NAMALWA (cell line): ENCODE results near the gene CRYGS.
"Not testable (repeated sequence)": the region's sequence is repeated elsewhere in the genome, so short reads cannot be mapped to it uniquely, and the experiment has no call there.

Experiments
- DNase-seq: peaks from one replicate; pipeline ENCODE4 v3.0.0-alpha.2; 2015; ENCODE audit warnings: low spot score

Gene CRYGS

GRCh38 chr3:186544281-186544680, at the start of gene CRYGS:
TSS of gene CRYGS (minus strand) at chr3:186544380. CDS start at chr3:186544326, 54 bp downstream.
- no peak for DNase-seq

GRCh38 chr3:186593862-186594261, 49.7 kb upstream of the CRYGS start:
- no peak for DNase-seq

- DNase-seq, result no peak
Measured at GRCh38 chr3:186592682-186593081, 48.5 kb upstream of the CRYGS start.

GRCh38 chr3:186590580-186591295, 46.6 kb upstream of the CRYGS start:
- DNase-seq, result no peak

GRCh38 chr3:186589856-186590579, 45.8 kb upstream of the CRYGS start:
- no peak for DNase-seq

- DNase-seq, result peak; percentile 49
Measured at GRCh38 chr3:186589121-186589520, 44.9 kb upstream of the CRYGS start.

GRCh38 chr3:186588632-186589031, 44.5 kb upstream of the CRYGS start:
- no peak for DNase-seq

- DNase-seq, result no peak
Measured at GRCh38 chr3:186587183-186587582, 43.0 kb upstream of the CRYGS start.

GRCh38 chr3:186586245-186586644, 42.1 kb upstream of the CRYGS start:
- DNase-seq, result not testable (repeated sequence)

- no peak for DNase-seq
Measured at GRCh38 chr3:186583831-186584230, 39.7 kb upstream of the CRYGS start.

- no peak for DNase-seq
Measured at GRCh38 chr3:186582541-186582940, 38.4 kb upstream of the CRYGS start.

GRCh38 chr3:186580785-186581184, 36.6 kb upstream of the CRYGS start:
- DNase-seq, result no peak

GRCh38 chr3:186577521-186577920, 33.3 kb upstream of the CRYGS start:
- DNase-seq, result no peak

GRCh38 chr3:186571644-186572013, 27.4 kb upstream of the CRYGS start:
- peak; percentile 47 for DNase-seq

- peak; percentile 22 for DNase-seq
Measured at GRCh38 chr3:186570941-186571643, 26.9 kb upstream of the CRYGS start.

GRCh38 chr3:186570096-186570940, 26.1 kb upstream of the CRYGS start, which contains the start of gene DNAJB11:
TSS of gene DNAJB11 (plus strand) at chr3:186570720. CDS start at chr3:186570898, 178 bp downstream.
- peak; percentile 99 for DNase-seq

- DNase-seq, result no peak
Measured at GRCh38 chr3:186569779-186570095, 25.6 kb upstream of the CRYGS start.

GRCh38 chr3:186569361-186569760, 25.2 kb upstream of the CRYGS start:
- not testable (repeated sequence) for DNase-seq

- peak; percentile 93 for DNase-seq
Measured at GRCh38 chr3:186567072-186567921, 23.1 kb upstream of the CRYGS start, which contains the start of gene TBCCD1. TSS of gene TBCCD1 (minus strand) at chr3:186567339. CDS start at chr3:186564329, 3,010 bp downstream.

GRCh38 chr3:186566772-186567071, 22.5 kb upstream of the CRYGS start:
- peak; percentile 64 for DNase-seq

GRCh38 chr3:186564586-186564985, 20.4 kb upstream of the CRYGS start:
- no peak for DNase-seq
